HEK293T (cell line): ENCODE data around the gene SPATA20.

Experiments
- CTCF ChIA-PET: fragments of 350-600 bp; formaldehyde crosslinking; extraction: SDS; loops from one replicate; lab custom pipeline; 2021; ENCODE audit warnings: antibody characterized with exemption, inconsistent platforms; lab: Yijun Ruan, JAX
- POLR2A ChIA-PET: fragments of 350-600 bp; formaldehyde crosslinking; extraction: SDS; loops from one replicate; lab custom pipeline; 2020; ENCODE audit warnings: antibody characterized with exemption, inconsistent platforms; lab: Yijun Ruan, JAX
- DNase-seq: peaks from one replicate; pipeline ENCODE4 v3.0.0; 2012; ENCODE audit warnings: mixed read lengths; ENCODE audit errors: extremely low spot score
- ARNT ChIP-seq: fragments of 450-650 bp; IDR thresholded peaks from 2 replicates; pipeline ENCODE4 v1.6.1; 2017; ENCODE audit warnings: mild to moderate bottlenecking
- BHLHE40 ChIP-seq: fragments of 450-650 bp; IDR thresholded peaks from 2 replicates; pipeline ENCODE4 v1.6.1; 2016; ENCODE audit warnings: mild to moderate bottlenecking, moderate library complexity, borderline replicate concordance
- CTBP1 ChIP-seq: fragments of 450-650 bp; IDR thresholded peaks from 2 replicates; pipeline ENCODE4 v1.6.1; 2016; ENCODE audit warnings: borderline replicate concordance
- ELF4 ChIP-seq: fragments of 450-650 bp; IDR thresholded peaks from 2 replicates; pipeline ENCODE4 v1.6.1; 2017; ENCODE audit warnings: antibody characterized with exemption
- FOXA1 ChIP-seq: fragments of 450-650 bp; IDR thresholded peaks from 2 replicates; pipeline ENCODE4 v1.6.1; 2016; ENCODE audit warnings: mild to moderate bottlenecking
- FOXK2 ChIP-seq: fragments of 450-650 bp; IDR thresholded peaks from 2 replicates; pipeline ENCODE4 v1.6.1; 2016; ENCODE audit warnings: mild to moderate bottlenecking
- FOXM1 ChIP-seq: fragments of 450-650 bp; IDR thresholded peaks from 2 replicates; pipeline ENCODE4 v1.6.1; 2017; ENCODE audit warnings: mild to moderate bottlenecking, borderline replicate concordance
- HDGF ChIP-seq: fragments of 450-650 bp; IDR thresholded peaks from 2 replicates; pipeline ENCODE4 v1.6.1; 2017; ENCODE audit warnings: antibody characterized with exemption, borderline replicate concordance
- L3MBTL2 ChIP-seq: fragments of 450-650 bp; conservative IDR thresholded peaks from 2 replicates; pipeline ENCODE4 v1.6.1; 2016; ENCODE audit warnings: mild to moderate bottlenecking
- LEF1 ChIP-seq: fragments of 450-650 bp; IDR thresholded peaks from 2 replicates; pipeline ENCODE4 v1.6.1; 2017; ENCODE audit warnings: mild to moderate bottlenecking, borderline replicate concordance
- NFRKB ChIP-seq: fragments of 450-650 bp; IDR thresholded peaks from 2 replicates; pipeline ENCODE4 v1.6.1; 2016; ENCODE audit warnings: mild to moderate bottlenecking, moderate library complexity
- SP1 ChIP-seq: fragments of 450-650 bp; IDR thresholded peaks from 2 replicates; pipeline ENCODE4 v1.6.1; 2017
- SUZ12 ChIP-seq: fragments of 450-650 bp; IDR thresholded peaks from 2 replicates; pipeline ENCODE4 v1.6.1; 2016; ENCODE audit warnings: mild to moderate bottlenecking
- TARDBP ChIP-seq: fragments of 450-650 bp; IDR thresholded peaks from 2 replicates; pipeline ENCODE4 v1.6.1; 2016
- ZNF384 ChIP-seq: fragments of 450-650 bp; IDR thresholded peaks from 2 replicates; pipeline ENCODE4 v1.6.1; 2016
- TF ChIP-seq, protein P1 (sequence below): fragments of 450-650 bp; IDR thresholded peaks from 2 replicates; pipeline ENCODE4 v1.6.1; 2016

The SPATA20 gene

DNA sequence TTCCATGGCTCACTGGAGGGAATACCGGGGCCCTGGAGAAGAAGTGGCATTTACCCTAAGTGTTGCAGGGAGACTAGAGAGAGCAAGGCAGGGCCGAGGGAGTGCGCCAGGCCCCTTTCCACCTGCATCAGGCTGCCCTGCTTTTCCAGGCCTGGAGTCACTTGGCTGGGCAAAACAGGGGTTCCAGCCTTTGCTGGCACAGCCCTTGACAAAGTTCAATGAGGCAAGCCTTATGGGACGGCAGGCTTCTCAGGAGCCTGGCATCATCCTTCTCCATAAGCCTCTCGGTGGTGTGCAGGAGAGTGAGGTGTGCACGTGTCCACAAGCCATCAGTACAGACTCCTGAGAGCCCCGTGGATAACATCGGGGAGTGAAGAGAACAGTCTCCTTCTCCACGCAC lies 40.6 kb downstream of the SPATA20 start:
- TF ChIP-seq LEF1, result no peak
- no peak for TF ChIP-seq FOXK2
- no peak for TF ChIP-seq L3MBTL2
- DNase-seq, result no peak
- POLR2A ChIA-PET, result no interaction called here
- CTCF ChIA-PET, result no interaction called here

DNA sequence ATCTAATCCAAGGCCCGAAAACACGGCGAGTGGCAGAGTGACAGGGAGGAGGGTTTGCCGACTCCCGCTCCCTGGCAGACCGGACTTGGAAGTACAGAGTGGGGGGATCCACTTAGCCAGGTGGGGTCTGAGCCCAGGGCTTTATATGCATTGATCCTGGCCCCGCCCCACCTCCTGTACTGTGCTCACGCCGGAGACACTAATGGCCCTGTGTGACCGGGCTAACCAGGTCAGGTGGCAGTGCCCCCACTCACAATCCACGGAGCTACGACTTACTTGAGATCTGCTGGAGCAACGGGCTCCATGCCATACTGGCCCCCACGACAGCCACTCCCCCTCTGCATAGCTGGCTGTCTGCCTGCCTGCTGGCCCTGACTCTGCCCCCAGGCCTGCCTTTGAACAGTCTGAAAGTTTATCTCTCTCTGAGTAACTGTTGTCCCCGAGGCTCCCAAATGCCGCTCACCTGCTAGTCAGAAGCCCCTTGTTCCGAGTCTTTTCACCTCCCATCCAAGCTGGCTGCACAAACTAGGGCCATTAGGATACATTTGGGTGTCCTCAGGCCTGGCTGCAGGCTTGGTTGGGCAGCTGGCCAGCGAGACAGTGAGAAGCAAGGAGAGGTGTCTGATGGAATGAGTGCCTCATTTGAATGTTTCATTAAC lies 41.5 kb downstream of the SPATA20 start:
- DNase-seq, result no peak
- ChIA-PET CTCF (no interaction called here), POLR2A (interaction anchor here (0.9 kb wide), 1 partner anchor 9 kb away, joined by 3 read pairs; no protein-coding TSS in a partner anchor)
- TF ChIP-seq NFRKB (no peak), HDGF (no peak), ELF4 (no peak), FOXM1 (no peak), SUZ12 (no peak)

DNA sequence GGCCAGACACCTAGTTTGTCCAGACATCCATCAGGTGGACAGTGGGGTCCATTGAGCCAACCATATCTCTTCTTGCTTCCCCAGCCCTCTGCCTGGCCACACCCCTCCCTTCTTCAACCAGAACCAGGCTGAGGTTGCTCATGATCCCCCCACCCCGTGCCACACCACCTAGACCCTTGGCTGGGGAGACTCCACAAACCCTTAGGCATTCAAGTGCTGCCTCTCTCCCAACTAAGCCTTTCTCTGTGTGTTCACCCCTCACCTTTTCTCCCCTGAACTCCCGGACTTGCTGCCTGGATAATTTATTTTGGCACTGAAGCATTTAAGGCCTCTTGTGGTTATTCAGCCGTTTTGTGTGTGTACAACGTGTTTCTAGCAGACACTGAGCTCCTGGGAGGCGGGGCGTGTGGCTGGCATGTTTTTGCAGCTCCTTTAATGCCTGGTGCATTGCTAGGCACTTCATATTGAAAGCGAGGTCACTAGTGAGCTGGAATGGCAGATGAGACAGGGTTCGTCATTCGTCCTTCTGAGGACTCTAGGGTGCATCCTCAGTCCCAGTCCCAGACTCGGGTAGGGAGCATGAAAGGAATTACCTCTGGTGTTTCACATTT lies 42.2 kb downstream of the SPATA20 start:
- TF ChIP-seq ARNT (no peak), FOXA1 (no peak), FOXK2 (no peak), CTBP1 (no peak)
- TF ChIP-seq, protein P1, sequence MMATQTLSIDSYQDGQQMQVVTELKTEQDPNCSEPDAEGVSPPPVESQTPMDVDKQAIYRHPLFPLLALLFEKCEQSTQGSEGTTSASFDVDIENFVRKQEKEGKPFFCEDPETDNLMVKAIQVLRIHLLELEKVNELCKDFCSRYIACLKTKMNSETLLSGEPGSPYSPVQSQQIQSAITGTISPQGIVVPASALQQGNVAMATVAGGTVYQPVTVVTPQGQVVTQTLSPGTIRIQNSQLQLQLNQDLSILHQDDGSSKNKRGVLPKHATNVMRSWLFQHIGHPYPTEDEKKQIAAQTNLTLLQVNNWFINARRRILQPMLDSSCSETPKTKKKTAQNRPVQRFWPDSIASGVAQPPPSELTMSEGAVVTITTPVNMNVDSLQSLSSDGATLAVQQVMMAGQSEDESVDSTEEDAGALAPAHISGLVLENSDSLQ, result no peak
- no peak for DNase-seq
- CTCF ChIA-PET, result no interaction called here
- POLR2A ChIA-PET, result interaction anchor here (0.9 kb wide), 1 partner anchor 10 kb away, joined by 3 read pairs; no protein-coding TSS in a partner anchor

DNA sequence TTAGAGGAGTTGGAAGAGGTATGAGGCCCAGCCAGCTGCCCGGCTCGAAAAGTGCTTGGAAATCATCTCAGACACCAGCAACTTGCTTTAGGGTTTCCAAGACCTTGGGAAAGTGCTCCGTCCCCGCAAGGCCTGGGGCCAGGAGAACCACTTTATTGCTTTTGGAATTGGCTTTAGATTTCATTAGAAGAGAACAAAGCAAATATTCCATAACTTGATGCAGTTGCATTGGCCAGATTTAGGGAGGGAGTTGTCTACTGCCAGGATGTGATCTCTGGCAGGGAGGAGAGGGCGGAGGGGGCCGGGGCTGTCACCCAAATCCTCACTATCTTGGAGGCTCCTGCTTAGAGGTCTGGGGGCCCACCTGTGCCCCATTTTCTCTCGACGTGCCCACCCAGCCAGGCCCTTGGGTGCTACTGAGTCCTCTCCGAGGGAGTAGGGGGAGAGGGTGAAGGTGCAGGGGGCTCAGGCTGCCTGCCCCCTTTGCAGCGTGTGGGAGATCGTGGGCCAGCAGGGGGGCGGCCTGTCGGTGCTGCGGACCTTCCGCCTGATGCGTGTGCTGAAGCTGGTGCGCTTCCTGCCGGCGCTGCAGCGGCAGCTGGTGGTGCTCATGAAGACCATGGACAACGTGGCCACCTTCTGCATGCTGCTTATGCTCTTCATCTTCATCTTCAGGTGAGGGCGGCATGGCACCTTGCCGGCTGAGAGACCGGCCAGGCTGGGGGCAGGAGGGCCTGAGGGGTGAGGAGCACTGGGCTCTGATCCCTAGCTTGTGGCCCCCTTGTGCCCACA lies 44.2 kb downstream of the SPATA20 start:
- ChIA-PET CTCF (interaction anchor here (1.1 kb wide), 1 partner anchor 8 kb away, joined by 3 read pairs; no protein-coding TSS in a partner anchor), POLR2A (no interaction called here)
- no peak for TF ChIP-seq ARNT
- no peak for TF ChIP-seq FOXK2
- no peak for TF ChIP-seq ELF4
- no peak for TF ChIP-seq LEF1
- TF ChIP-seq, protein P1, result no peak
- TF ChIP-seq L3MBTL2, result no peak
- TF ChIP-seq ZNF384, result no peak
- no peak for TF ChIP-seq FOXA1
- no peak for DNase-seq

DNA sequence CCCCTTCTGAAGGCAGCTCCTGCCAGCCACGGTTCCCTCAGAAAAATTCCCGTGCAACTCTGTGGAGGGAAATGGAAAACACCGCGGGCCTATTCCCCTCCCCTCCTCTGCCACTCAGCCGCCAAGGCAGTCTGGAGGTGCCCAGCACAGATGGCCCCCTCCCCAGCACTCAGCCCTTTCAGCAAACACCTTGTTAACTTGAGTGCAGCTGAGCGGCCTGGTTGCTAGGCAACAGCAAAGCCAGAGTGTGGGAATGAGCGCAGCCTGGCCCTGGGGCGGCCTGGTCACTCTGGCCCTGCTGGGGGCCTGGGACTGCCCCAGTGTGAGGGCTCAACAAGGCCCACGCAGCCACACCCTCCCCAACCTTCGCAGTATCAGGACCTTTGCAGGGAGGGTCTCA lies 46.3 kb downstream of the SPATA20 start:
- DNase-seq, result no peak
- CTCF ChIA-PET, result no interaction called here
- TF ChIP-seq SUZ12 (no peak), FOXK2 (no peak), FOXA1 (no peak), NFRKB (no peak), ELF4 (no peak), TARDBP (no peak), ARNT (no peak), CTBP1 (no peak), SP1 (no peak), FOXM1 (no peak), HDGF (no peak), LEF1 (no peak), ZNF384 (no peak), BHLHE40 (no peak), L3MBTL2 (no peak)
- TF ChIP-seq, protein P1, result no peak
- POLR2A ChIA-PET, result no interaction called here

DNA sequence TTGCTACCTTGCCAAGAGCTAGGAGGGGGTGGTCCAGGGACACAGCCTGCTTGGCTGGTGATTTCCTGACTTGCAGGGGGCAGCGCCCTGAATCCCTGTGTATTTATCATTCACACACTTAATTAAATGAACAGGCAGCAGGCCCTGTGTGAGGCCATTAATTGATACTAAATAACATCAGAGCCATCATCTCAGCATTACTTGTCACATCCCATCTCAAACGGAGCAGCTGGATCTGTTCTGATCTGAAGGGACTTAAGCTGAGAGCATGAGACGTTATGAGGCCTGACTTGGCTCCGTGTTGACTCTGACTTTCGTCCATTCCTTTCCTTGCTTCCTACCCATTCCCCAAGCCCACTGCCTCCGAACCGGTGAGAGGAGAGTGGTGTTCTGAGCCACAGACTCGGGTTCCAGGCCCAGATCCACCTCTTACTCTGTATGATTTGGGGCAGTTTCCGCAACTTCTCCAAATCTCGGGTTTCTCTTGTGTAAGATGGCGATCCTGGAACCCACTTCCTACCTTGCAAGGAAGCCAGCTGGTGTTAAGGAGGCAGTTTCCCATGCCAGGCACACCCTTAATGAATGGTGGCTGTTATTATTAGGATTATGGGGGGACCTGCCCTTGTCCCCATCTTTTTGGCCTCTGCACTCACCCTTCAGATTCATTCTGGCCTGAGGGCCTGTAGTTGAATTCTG lies 47.3 kb downstream of the SPATA20 start:
- TF ChIP-seq ELF4 (no peak), FOXA1 (no peak), HDGF (no peak), SUZ12 (no peak), FOXM1 (no peak), ZNF384 (no peak), ARNT (no peak), NFRKB (no peak), L3MBTL2 (no peak), BHLHE40 (no peak)
- TF ChIP-seq, protein P1, result no peak
- DNase-seq, result no peak
- ChIA-PET POLR2A (no interaction called here), CTCF (no interaction called here)
